UCSD-AML1 (cell line): ENCODE results near the gene MFAP5.
A peak's percentile ranks its signal among the peaks of the same experiment; 100 is the strongest.

ENCODE experiments used
- DNase-seq: peaks from one replicate; lab custom pipeline; 2025; ENCODE audit not compliant: unreplicated experiment; lab: John Stamatoyannopoulos, UW

The MFAP5 gene, protein sequence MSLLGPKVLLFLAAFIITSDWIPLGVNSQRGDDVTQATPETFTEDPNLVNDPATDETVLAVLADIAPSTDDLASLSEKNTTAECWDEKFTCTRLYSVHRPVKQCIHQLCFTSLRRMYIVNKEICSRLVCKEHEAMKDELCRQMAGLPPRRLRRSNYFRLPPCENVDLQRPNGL

DNA sequence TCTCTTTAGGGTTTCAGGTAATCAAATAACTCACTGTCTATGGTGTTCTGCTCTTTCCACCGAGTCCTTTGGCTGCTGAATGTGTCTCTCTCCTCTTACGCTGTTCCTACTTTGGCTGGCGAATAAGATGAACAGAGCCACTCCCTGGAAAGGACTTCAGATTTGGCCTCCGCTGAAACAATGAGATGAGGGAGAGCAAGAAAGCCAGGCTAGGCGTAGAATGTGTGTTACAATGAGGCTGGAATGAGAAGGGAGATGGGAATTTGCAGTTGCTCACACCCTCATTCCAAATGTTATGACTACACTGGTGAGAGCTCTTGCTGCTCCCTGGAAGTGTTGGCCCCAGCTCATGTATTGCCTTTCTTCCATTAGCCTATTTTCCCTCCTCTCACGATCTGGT lies at the start of gene MFAP5:
TSS of gene MFAP5 (minus strand) at position 234 of the 400 bp plus-strand sequence. CDS start 722 bp downstream, outside the sequence.
- DNase-seq = no peak

DNA sequence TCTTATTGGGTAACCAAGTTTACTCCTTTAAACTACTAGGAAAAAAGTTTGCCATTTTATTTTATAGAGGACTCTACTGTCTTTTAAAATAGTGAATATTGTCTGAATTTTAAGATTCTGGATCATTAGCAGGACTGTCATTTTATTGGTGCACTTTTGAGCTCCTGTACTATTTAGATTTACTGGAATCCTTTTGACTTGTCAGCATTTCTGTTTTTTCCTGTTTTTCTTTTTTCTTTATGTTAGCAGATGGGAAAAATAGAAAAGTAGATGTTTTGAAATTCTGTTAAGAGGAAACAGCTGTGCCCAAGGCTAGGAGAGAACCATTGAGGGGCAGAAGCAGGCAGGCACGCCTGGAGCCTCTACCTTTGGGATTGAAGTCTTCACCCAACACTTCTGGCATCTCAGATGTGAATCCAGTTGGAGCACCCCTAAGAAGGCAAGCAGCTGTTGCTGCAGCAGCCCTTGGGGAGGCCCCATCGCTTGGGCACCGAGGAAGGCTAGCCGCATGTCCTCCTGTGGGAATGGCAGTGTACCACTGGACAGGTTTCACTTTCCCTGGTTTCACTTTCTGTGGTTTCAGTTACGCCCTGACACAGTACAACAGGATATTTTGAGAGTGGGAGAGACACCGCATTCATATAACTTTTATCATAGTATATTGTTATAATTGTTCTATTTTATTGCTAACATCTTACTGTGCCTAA lies 46.7 kb upstream of the MFAP5 start:
- peak; percentile 24 for DNase-seq

DNA sequence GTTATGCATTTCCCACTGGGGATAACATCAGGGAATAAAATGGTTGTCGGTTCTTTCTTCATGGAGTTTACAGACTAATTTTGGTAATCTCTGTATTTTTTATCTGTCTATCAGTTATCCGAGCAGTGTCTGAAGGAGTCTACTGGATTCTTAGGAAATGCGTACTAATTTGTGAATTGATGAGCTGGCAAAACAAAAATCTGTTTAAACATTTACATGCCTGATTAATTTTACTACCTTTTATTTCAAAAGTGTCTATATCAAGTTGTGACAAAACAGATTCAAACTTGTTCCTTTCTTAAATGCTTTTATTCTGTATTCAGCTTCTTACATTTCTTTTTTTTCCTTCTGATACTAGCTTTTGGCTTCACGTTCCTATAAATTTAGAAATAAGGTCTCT lies 39.5 kb upstream of the MFAP5 start:
- no peak for DNase-seq

DNA sequence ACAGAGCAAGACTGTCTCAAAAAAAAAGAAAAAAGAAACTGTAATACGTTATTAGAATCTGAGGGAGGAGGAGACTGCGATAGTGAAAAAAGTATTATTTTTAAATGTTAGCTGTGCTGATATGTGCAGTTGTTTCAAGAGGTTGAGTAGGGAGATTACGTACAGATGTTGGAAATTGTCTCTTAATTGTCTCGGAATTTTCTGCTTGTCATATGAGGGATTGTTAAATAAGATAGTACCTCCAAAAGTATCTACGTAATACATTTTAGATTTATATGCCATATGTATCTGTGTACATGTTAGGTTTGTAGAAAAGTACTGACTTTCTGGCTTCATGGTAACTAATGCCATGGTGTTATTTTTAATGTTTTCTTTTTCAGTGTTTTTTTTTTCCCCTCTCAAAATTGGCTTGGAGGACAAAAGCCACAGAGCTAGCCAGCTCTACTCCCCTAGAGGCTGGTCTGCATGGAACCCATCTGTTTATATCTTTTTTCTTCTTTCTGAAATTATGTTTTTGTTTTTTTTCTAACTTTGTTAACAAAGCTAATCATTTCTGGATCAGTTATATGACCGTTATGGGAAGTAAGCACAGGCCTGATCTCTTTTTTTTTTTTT lies 38.5 kb upstream of the MFAP5 start:
- no peak for DNase-seq

DNA sequence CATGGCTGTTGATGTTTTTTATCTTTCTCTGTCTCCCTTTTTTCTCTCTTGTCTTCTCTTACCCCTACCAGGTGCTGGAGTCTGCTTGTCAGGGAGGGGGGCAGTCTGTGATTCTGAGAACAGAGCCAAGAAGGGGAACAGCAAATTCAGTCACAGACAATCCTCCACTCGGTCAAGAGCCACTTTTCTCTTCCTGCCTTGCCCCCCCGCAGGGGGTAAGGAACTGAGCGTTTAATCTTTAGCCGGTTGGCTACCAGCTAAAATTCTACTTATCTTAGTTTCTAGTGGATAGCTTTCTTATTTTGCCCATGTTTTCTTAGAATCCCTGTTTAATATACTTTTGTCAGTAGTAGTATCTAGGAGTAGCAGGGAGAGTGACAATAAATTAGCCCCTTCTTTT lies 37.1 kb upstream of the MFAP5 start:
- no peak for DNase-seq

DNA sequence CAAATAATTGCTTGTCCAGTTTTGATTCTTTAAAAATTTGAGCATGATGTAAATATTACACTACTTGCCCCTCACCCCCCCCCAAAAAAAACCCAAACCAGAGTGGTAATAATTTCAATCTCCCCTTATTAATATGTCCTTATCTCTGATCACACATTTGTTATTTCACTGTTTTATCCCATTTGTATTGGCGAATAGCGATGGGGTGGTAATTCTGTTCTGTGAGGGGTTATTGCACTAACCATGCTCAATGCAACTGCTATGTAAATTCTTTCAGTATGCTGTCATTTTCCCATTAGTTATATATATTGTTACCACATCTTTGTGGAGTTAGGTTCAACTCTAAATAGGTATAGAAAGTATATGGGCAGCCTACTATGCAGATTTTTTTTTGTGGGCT lies 36.3 kb upstream of the MFAP5 start:
- DNase-seq = no peak

DNA sequence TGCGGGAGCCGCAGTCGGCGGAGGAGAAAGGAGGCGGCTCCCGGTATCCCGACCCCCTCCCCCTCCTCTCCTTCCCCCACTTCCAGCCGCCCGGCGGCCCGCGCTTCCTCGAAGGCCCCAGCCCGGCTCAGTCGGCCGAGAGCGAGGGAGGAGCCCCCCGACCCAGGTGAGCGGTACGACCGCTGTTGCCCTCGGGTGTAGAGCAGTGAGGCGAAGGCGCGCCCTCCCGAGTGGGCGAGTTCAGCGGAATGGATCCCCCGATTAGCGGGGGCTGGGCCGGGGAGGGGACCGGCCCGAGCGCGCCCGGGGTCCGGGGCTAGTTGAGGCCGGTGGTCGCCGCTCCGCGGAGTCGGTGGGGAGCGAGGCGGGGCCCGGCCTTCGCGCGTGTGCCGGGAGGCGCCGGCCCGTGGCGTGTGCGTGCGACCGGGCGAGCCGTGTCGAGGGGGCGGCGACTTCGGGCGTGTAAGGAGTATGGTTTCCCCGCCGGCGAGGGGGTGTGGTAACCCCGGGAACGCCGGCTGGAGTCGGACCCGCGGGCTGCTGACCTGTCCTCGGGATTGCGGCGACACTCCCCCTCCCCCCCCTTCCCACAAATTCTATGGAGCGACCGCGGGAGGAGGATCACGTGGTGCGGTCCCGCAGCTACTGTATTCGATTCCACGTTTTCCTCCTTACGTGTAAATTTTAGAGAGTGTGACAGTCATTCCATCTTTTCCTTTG lies 35.7 kb upstream of the MFAP5 start:
- peak; percentile 53 for DNase-seq

DNA sequence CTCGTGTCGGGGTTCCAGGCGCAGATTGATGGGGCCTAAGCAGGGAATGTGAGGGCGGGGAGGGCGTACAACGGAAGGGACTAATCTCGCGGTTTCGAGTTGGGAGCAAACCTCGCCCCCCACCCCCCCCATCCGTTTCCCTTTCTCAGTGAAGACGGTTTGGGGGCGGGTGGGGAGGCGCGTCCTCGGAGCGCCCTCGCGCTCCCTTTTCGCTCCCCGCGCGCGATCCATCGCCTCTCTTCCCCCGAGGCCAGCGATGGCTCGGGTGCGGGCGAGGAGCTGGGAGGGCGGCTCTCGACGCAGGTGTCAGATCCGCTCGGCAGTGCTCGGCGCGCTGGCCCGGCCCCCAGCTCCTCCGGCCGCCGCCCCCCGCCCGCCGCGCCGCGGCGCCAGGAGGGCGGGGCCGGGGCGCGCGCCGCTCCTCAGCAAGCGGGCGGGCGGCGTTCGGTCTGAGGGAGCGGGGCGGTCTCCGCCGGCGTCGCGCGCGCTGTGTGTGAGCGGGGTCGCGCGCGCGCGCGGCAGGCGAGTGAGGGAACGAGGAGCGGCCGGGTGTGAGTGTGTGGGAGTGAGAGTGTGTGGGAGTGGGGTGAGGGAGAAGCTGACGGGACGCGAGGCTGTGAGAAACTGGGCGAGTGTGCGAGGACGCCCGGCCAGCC lies 35.0 kb upstream of the MFAP5 start, which contains the start of gene RIMKLB:
TSS of gene RIMKLB (plus strand) at position 516 of the 656 bp plus-strand sequence. CDS start 15,876 bp downstream, outside the sequence.
- DNase-seq = peak; percentile 86

DNA sequence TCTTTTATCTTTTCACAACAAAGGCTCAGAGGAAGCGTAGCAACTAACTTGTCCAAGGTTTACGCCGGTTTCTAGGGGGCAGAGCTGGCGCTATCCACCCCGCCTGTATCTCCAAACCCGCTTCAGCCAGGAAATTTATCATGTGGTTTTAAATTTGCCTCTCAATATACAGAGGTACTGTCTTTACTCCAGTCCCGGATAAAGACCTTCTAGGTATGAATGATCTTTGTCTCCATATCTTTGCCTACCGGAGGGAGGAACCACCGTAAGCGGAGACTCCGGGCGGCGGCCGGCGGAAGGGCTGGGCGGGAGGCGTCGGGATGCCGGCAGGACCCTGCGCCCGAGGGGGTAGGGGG lies 34.5 kb upstream of the MFAP5 start:
- DNase-seq = no peak

DNA sequence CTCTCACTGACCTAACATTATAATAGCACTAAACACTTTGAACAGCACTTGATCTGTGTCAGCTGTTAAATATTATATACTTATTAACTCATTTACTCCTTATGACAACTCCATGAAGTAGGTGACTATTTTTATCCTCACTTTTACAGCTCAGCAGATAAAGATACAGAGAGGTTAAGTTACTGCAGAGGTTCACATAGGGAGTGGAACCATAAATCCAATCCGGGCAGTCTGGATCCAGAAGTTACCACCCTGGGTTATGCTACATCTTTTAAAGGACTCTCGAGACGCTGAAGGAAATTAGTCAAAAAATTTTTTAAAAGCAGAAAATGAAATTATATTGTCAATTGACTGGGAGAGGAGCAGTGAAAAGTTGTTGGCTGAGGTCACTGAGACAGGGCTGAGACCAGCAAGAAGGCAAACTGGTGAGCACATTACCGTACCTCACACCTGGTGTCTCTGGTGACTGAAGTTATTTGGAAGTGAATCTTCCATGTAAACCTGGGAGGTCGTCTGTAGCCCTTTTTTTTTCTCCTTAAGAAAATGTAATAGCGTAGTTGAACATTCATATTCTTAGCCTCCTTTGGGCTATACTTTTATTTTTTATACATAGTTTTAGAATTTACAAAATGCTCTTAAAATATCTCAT lies 33.9 kb upstream of the MFAP5 start:
- DNase-seq = no peak

DNA sequence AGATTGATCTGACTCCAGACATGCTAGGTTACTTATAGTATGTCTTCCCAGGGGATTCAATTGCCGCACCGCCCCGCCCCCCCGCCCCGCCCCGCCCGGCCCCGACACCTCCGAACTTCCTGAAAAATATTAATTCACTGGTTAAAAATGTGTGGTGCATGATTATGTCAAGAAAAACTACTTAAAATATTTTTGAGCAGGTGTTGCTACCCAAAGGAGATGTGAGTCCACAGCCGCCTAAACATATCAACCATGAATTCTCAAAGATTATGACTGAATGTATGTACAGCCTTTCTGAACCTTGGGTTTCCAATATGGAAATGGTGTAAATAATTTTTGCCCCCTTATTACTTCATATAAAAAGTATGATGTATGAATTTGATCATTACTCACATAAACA lies 32.5 kb upstream of the MFAP5 start:
- no peak for DNase-seq

DNA sequence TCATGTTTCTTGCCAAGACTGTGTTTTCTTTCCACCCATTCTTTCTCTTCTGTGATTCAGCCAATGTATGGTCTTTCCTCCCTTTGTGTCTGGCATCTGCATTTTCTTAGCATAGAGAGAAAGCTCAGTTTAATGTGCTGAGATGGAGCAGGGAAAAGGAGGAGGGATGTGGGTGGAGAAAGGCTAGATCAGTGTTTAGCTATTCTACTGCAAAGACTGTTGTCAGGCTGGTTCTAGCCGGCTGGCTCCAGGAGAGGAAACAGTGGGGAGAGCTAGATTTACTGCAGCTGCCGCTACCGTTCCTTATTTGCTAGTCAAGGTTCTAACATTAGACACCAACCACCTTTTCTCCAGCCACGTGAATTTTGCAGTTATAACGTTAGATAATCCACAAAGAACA lies 29.9 kb upstream of the MFAP5 start:
- DNase-seq = peak; percentile 30

DNA sequence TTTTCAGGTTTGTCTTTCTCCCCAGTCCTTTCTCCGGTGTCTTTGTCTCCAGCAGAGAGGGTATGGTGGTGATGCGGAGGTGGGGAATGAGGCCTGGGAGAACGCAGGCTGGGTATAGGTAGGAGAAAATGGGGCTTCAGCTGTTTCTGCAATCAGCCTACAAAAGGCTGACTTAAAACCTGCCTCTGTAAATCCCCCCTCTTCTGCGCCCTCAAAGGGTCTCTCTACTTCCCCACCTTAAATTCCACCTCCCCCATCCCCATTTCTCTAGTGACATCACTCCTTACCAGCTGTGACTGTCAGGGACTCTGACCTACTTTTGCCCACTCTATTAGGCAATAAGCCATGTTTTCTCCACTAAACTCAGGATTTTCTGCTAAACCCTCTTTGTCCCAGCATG lies 27.1 kb upstream of the MFAP5 start:
- DNase-seq = no peak

DNA sequence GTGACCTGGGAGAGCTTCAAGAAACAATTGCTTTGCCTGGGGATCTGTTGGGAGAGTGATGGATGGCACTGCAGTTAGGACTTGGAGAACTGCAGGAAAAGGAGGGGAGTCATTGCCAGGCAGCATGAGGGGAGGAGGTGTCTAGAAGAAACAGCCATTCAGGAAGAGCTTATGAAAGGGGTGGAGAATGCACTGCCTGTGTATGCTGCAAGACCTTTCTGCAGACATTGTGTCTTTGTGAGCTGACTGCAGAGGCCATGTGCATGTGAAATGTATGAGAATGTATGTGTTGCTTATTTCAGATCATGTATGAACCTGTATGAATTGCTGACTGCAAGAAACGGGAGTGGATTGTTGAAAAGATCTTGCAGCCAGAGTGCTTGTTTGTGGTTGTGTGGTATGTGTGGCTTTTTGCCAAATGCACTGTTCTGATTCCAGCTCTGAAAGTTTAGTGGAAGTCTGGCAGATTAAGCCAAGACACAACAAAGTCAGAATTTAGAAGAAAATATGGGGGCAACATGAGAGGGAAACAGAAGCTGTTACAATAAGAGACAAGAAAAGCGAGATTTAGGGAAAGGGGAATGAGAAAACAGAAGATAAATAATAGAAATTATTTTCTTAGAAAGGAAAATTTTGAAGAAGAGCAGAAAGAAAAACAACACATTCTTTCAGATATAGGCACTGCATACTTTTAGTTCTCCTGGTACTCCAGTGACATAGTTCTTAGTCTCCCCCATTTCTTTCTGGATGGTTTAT lies 25.4 kb upstream of the MFAP5 start:
- peak; percentile 23 for DNase-seq

DNA sequence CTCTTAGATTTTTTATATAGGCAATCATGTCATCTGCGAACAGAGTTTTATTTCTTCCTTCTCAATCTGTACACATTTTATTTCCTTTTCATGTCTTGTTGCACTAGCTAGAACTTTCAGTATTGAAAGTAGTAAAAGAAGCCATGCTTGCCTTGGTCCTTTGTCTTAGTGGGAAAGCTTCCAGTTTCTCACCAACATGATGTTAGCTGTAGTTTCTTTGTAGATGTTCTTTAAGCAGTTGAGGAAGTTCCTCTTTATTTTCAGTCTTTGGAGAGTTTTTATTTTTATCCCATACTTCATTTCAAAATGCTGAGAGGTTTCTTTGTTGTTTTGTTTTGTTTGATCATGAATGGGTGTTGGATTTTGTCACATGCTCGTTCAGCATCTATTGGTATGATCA lies 22.4 kb upstream of the MFAP5 start:
- DNase-seq = no peak

DNA sequence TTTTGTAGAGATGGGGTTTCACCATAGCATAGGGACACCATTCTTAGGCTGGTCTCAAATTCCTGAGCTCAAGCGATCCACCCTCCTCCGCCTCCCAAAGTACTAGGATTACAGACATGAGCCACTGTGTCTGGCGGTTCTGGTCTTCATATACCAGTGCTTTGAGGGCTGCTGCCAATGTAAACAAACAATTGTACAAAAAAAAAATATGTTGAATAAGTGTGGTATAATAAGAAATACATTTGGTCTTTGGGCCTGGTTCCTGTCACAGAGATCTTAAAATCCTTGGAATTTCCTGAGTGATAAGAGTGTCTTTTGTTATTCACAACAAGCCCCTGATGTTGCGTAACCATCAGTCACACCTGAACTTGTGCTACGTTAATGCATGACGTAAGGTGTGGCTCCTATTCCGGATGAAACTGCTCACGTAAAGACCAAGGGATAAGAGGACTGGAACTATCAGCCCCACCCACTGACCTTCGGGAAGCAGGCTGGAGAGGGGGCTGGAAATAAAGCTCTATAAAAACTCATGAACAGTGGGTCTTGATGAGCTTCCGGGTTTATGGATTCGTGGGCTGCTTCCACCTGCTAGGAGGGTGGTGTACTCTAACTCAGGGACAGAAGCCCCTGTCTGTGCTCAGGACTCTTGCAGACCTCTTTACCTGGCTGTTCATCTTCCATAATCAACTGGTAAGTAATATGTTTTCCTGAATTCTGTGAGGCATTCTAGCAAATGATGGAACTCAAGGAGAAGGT lies 18.7 kb upstream of the MFAP5 start:
- no peak for DNase-seq

DNA sequence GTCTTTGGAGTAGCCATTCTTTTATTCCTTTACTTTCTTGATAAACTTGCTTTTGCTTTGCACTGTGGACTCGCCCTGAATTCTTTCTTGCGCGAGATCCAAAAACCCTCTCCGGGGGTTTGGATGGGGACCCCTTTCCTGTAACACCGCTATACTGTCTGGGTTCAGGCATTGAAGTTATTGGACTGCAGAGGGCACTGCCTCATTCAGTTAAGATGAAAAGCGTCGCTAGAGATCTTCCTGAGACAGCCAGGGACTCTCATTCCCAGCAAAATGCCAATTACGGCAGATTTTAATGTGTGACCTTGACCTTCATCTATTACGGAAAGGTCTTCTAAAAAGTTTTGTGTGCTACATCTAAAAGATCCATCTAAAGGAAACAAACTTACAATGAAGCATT lies 17.9 kb upstream of the MFAP5 start:
- DNase-seq = no peak

DNA sequence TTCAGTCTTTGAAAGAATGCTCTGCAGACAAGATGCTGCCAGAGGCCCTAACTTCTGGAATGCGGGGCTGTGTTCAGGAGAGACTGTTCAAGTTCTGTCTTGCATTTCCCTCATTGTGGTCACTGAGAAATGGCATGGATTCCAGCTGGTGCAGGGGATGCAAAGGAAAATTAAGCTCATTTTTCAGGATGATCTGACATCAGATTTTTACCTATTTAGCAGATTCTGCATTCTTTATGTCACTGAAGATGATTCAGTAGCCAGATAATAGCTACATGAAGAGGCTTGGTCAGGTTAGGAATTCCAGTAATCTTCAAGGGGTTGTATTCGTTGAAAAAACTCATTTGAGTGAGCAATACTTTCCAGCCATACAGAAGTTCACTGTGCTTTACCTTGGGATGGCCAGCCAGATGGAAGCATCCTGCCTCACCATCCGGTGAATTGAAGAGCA lies 16.1 kb upstream of the MFAP5 start:
- no peak for DNase-seq

DNA sequence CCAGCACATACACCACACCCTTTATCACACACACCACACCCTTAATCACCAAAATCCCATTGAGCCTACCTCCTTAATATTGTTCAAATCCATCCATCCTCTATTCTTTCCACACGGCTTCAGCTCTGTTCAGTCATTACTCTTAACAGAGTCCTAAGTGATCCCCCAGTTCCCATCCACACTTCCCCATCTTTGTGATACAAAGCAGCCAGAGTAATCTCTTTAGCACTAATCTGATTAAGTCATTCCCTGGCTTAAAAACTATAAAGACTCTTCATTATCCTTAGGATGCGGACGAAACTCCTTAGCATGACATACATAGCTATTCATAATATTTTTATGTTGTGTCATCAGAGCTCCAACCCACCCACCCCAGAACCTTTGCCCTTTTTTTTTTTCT lies 14.7 kb upstream of the MFAP5 start:
- DNase-seq = no peak
